ENCODE results near the gene WIPI1.
A peak's percentile ranks its signal among the peaks of the same experiment; 100 is the strongest.
"Not testable (repeated sequence)": the region's sequence is repeated elsewhere in the genome, so short reads cannot be mapped to it uniquely, and the experiment has no call there.

WIPI1 gene

DNA sequence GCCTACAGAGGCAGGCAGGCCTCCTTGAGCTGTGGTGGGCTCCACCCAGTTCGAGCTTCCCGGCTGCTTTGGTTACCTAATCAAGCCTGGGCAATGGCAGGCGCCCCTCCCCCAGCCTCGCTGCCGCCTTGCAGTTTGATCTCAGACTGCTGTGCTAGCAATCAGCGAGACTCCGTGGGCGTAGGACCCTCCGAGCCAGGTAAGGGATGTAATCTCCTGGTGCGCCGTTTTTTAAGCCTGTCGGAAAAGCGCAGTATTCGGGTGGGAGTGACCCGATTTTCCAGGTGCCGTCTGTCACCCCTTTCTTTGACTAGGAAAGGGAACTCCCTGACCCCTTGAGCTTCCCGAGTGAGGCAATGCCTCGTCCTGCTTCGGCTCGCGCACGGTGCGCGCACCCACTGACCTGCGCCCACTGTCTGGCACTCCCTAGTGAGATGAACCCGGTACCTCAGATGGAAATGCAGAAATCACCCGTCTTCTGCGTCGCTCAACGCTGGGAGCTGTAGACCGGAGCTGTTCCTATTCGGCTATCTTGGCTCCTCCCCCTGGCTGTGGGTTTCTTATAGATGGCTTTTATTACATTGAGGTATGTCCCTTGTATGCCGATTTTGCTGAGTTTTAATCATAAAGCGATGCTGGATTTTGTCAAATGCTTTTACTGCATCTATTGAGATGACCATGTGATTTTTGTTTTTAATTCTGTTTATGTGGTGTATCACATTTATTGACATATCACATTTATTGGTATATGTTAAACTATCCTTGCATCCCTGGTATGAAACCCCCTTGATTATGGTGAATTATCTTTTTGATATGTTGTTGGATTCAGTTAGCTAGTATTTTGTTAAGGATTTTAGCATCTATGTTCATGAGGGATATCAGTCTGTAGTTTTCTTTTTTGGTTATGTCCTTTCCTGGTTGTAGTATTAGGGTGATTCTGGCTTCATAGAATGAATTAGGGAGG is 43.4 kb downstream of the WIPI1 start:
- not testable (repeated sequence) for DNase-seq (ENCODE audit: low spot score)

DNA sequence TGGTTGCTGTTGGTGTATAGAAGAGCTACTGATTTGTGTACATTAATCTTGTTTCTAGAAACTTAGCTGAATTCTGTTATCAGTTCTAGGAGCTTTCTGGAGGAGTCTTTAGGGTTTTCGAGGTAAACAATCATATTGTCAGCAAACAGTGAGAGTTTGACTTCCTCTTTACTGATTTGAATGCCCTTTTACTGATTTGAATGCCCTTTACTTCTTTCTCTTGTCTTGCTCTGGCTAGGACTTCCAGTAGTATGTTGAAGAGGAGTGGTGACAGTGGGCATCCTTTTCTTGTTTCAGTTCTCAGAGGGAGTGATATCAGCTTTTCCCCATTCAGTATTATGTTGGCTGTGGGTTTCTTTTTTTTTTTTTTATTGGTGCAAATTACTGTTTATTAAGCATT is 49.6 kb downstream of the WIPI1 start:
- not testable (repeated sequence) for DNase-seq (ENCODE audit: low spot score)

- DNase-seq (ENCODE audit: low spot score) = not testable (repeated sequence)
Measured at GRCh38 chr17:68403837-68404236, 53.5 kb downstream of the WIPI1 start.

DNA sequence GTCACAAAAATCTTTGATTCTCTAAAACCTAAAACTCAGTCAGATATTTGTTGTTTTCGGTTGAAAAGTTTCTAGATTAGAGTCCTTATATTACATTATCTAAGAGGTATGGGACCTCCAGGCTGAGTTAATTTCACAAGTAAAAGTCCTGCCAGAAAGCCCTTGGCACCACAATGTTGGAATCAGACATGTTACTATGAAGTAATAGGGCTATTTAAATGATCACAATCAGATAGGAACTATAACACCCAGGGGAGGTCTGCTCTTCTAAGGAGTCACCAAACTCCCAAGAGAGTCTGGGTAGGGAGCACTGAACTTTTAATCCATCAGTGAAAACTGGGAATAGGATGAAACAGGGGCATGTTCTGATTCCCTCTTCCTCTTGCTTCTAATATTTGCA is 54.2 kb downstream of the WIPI1 start:
- DNase-seq (ENCODE audit: low spot score) = no peak

DNA sequence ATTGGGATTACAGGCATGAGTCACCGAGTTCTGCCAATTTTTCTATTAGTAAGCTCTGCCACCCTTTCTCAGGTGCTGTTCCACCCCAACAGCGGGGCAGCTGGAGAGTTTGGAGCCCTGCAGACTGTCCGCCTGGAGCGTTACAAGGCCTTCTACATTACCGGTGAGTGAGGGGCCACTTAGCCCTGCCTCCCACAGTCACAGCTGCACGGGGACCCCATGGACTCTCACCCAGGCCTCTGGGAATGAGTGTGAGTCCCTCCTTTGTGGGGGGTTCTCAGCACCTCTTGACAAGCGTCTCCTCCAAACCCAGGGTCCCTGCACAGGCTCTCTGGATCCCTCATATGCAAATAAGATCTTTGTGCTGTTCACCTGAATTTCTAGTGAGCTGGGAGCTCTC is 56.0 kb downstream of the WIPI1 start:
- no peak for DNase-seq (ENCODE audit: low spot score)

DNA sequence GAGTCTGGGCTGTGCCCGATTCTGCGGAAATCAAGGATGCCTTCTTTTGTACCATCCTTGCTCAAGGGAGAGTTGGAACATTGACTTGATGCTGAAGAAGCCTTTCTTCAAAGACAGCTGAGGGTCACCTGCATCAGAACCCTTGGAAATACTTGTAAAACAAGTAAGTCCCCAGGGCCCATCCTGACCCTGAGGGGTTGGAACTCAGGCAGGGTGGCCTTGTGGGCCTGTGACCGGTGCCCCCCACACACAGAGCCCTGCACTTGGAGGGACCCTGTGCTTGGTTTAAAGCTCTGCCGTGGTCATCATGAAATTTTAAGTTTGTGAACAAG is 56.9 kb downstream of the WIPI1 start:
- no peak for DNase-seq (ENCODE audit: low spot score)

GRCh38 chr17:68399638-68400403 is 57.5 kb downstream of the WIPI1 start:
- no peak for DNase-seq (ENCODE audit: low spot score)

GRCh38 chr17:68398691-68399637 is 58.3 kb downstream of the WIPI1 start:
- DNase-seq (ENCODE audit: low spot score) = peak; percentile 85

- DNase-seq (ENCODE audit: low spot score) = no peak
Measured at GRCh38 chr17:68397108-68397536, 60.2 kb downstream of the WIPI1 start.

GRCh38 chr17:68396226-68397107 is 60.8 kb downstream of the WIPI1 start:
- DNase-seq (ENCODE audit: low spot score) = no peak

GRCh38 chr17:68394608-68395331 is 62.5 kb downstream of the WIPI1 start:
- DNase-seq (ENCODE audit: low spot score) = no peak

GRCh38 chr17:68391561-68392268 is 65.6 kb downstream of the WIPI1 start:
- no peak for DNase-seq (ENCODE audit: low spot score)

DNA sequence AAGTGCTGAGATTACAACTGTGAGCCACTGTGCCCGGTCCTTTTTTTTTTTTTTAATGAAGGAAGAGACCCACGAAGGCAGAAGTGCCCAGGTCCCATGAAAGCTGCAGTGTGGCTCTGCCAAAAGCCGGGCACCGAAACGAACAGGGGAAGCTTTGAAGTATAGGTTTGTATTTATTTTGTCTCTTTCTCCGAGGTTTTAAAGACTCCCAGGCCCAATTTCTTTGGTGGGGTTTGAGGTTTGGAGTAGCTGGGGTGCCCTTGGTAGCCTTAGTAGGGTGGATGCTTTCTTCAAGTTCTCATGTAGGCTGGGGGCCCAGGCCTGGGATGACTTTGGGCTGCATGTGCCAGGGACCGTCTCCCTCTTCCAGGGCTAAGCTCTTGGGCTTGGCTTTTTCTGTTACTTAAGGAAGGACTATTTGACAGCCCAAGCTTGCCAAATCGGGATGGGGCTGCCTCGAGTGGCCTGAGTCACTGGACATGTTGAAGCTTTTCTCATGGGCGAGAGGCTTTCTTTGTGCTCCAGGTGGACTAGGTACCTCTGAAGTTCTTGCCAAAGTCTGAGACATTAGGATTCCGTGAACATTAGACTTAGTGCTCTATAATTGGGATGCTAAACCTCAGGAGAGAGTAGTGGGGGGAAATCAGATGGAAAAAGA is 66.3 kb downstream of the WIPI1 start:
- no peak for DNase-seq (ENCODE audit: low spot score)

GRCh38 chr17:68389041-68389440 is 68.3 kb downstream of the WIPI1 start:
- DNase-seq (ENCODE audit: low spot score) = no peak

DNA sequence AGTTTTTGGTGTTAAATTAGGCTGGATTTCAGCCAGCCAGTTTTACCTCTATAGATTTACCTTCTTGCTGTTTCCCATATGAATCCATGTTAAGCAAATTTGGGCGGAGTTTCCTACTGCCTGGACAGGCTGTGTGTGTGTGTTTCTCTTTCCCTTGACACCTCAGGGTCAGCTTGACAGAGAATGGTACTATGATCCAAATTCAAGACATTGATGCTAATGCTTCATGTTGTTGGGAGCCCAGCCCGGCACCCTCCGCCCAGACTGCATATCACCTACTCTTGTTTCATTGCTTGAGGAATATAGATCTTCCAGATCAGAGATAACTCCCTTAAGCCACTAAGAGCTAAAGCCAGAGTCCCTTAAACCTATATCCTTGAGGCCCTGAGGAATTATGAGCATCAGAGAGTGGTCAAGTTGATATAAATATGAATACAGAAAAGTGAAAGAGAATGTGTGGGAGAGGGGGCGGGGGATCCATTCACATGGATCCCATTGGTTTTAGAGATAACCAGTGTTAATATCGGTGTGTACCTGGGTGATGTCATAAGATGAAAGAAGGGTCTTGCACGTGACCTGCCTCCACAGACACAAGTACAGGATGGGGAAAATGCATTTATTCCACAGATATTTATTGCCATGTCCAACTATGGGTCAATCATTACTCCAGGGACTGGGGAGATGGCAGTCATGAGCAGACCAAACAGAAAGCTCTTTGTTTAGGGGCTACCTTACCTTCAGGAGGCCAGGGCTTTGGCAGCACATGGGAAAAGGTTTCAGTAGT is 69.7 kb downstream of the WIPI1 start:
- no peak for DNase-seq (ENCODE audit: low spot score)

DNA sequence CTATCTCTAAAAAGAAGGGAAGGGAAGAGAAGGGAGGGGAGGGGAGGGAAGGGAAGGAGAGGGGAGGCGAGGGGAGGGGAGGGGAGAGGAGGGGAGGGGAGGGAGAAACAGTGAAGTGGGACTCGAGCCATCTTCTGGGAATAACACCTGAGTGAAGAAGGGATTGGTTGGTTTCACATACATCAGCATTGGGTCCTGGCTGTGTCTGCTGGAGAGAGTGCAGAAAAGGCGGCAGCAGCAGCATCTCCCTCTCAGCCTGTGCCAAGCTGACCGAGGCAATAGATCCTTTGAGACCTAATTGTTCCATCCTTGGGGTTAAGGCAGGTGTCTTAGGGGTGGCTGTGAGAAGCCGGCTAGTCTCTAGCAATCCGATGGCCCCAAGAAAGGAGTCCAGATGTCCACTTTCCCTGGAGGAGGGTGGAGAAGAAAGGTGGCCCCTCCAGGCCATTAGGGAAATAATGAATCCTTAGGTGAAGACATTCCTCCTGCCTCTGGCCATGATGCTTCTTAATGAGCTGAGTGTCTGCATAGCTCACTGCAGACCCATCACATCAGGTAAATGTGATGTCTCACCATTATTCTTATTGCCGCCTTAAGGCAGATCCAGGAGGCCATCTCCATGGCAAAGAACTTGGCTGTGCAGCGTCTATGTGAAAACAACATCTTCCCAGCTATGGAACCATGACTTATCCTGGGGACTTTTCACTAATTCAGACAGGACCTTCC is 71.6 kb downstream of the WIPI1 start:
- DNase-seq (ENCODE audit: low spot score) = no peak

- DNase-seq (ENCODE audit: low spot score) = no peak
Measured at GRCh38 chr17:68384941-68385340, 72.4 kb downstream of the WIPI1 start.

- no peak for DNase-seq (ENCODE audit: low spot score)
Measured at GRCh38 chr17:68384471-68384870, 72.8 kb downstream of the WIPI1 start.
